HL-60 (cell line): ENCODE results near the gene SLC22A12.

ENCODE experiments used
- CTCF ChIP-seq: IDR thresholded peaks from one replicate; pipeline ENCODE4 v1.5.1; 2011; ENCODE audit warnings: low read length, control low read depth, inconsistent platforms; ENCODE audit not compliant: insufficient read depth
- GABPA ChIP-seq: IDR thresholded peaks from 2 replicates; pipeline ENCODE4 v1.6.1; 2012; ENCODE audit warnings: low read depth
- POLR2AphosphoS5 ChIP-seq: IDR thresholded peaks from 2 replicates; pipeline ENCODE4 v1.6.1; 2012; ENCODE audit warnings: low read depth
- REST ChIP-seq: IDR thresholded peaks from 2 replicates; pipeline ENCODE4 v1.6.1; 2012; ENCODE audit warnings: low read depth; ENCODE audit not compliant: insufficient replicate concordance
- SPI1 ChIP-seq: IDR thresholded peaks from 2 replicates; pipeline ENCODE4 v1.6.1; 2012; ENCODE audit warnings: low read depth, mild to moderate bottlenecking, borderline replicate concordance

GRCh38 chr11:64592234-64592615 is 1.2 kb downstream of the SLC22A12 start:
- TF ChIP-seq CTCF (no peak), GABPA (no peak), POLR2AphosphoS5 (no peak), REST (no peak), SPI1 (no peak)
